Mucosa of gallbladder (tissue), 1 donor: ENCODE results near the gene KIF18A. TPM values are rescaled to one million over a fixed set of nuclear protein-coding genes. Genes with fewer than 3 reads are reported as not detected.
A peak's percentile ranks its signal among the peaks of the same experiment; 100 is the strongest.
"Not testable (repeated sequence)": the region's sequence is repeated elsewhere in the genome, so short reads cannot be mapped to it uniquely, and the experiment has no call there.

Experiments
- DNase-seq: peaks from one replicate; pipeline ENCODE4 v3.0.0-alpha.2; 2020; ENCODE audit warnings: low spot score
- total RNA-seq: library from RNA; stranded (reverse); gene quantifications from one replicate; pipeline ENCODE4 v1.2.1, GENCODE V29; 2021
- donor health status: DM: no; HTN: no; CAD: no.

Gene KIF18A
- total RNA-seq, result 1.0 TPM

DNA sequence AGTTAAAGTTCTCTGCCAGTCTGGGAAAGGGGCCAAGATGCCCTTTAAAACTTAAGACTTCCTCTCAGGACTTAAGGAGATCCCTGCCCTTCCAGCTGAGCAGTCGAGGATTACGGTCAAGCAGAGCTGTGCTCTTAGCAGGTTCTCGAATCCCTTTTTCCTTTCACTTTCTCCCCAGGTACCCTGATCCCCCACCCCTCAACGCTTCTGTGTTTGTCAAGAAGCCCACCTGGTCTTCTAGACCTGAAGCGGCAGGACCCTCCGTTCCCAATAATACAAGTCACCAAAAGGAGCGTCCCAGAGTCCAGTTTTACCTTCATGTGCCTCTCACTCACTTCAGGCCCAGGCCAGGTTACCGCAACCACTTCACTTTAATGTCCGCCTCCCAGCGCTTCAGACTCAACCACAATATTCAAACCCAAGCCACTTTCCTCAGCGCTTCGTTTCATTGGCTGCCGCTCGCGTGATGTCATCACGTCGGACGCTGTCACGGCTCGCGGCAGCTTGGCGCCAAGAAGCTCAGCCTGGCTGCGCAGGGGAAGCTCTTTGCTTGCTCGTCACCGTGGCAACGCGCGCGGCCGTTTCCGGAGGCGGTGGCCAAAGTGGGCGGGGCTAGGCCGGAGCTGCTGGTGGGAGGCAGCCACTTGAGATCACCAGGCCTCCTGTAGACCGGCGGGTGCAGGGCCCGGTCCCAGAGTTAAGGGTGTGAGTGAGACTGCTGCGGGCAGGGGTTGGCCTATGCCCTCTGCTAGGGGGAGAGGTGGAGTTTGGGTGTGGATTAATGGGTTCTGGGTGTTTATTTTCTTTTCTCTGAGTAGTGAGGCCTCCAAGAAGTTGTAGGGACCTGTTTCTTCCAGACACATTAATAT is at the start of gene KIF18A, which contains the start of gene METTL15:
TSS of gene KIF18A (minus strand) at position 407 of the 869 bp plus-strand sequence. CDS start 10,209 bp downstream, outside the sequence.
TSS of gene METTL15 (plus strand) at position 639 of the 869 bp plus-strand sequence. CDS start 4,947 bp downstream, outside the sequence.
- DNase-seq, result peak; percentile 99

GRCh38 chr11:28153586-28153985 is 45.6 kb upstream of the KIF18A start:
- no peak for DNase-seq

DNA sequence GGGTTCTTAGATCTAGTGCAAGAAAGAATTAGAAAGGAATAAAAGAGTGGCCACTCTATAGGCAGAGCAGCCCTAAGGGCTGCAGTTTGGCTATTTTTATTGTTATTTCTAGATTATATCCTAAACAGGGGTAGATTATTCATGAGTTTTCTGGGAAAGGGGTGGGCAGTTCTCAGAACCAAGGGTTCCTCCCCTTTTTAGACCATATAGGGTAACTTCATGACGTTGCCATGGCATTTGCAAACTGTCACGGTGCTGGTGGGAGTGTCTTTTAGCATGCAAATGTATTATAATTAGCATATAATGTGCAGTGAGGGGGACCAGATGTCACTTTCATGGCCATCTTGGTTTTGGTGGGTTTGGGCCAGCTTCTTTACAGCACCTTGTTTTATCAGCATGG is 44.8 kb upstream of the KIF18A start:
- DNase-seq, result no peak

- no peak for DNase-seq
Observed at GRCh38 chr11:28146123-28146751, 38.3 kb upstream of the KIF18A start.

- no peak for DNase-seq
Observed at GRCh38 chr11:28144808-28145207, 36.9 kb upstream of the KIF18A start.

- no peak for DNase-seq
Observed at GRCh38 chr11:28142724-28143123, 34.8 kb upstream of the KIF18A start.

DNA sequence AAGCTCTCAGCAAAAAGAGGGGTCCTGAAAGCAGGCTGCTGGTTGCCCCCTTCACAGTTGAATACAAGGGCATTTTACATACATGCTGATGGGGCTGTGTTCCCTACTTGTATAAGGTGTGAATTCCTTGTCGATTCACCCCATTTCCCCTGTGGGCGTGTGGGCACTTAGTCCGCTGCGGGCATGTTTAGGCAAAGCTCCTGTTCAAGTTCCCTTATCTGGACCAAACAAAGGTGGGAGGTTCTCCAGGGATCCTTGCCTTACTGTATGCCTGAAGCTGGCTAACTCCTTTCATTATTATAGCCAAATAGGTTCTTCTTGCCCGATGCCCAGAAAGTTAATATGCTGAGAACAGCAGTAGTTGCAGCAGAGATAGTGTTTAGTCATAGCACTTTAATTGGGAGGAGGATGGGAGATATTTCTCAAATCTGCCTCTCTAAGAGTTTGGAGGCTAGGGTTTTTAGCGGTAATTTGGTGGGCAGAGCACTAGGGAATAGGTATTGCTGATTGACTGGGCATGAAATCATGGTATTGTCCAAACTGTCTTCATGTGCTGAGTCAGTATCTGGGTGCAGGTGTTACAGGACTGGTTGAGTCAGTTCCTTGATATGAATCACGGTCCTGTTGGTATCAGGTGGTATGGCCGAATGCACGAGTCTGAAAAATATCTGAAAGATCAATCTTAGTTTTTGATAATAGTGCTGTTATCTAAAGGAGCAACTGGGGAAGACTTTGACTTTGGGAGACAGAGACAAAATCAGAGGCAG is 32.9 kb upstream of the KIF18A start:
- DNase-seq, result no peak

- no peak for DNase-seq
Observed at GRCh38 chr11:28139841-28140415, 32.0 kb upstream of the KIF18A start.

DNA sequence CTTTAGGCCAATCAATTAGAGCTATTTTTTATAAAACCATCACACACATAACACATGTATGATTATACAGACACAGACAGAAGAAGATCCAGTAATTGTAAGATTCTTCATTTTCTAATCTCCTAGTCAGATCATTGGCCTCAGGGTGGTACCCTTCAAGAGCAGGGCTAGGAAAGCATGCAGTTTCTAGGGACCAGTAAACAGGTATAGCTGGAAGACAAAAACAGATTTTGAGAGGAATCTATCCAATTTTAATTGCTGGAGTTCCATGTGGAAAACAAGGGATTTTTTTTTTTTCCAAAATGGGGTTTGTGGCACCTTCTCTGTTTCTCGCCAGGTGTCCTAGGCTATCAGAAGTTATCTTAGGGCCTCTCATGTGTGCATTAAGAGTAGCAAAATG is 29.9 kb upstream of the KIF18A start:
- DNase-seq, result no peak

DNA sequence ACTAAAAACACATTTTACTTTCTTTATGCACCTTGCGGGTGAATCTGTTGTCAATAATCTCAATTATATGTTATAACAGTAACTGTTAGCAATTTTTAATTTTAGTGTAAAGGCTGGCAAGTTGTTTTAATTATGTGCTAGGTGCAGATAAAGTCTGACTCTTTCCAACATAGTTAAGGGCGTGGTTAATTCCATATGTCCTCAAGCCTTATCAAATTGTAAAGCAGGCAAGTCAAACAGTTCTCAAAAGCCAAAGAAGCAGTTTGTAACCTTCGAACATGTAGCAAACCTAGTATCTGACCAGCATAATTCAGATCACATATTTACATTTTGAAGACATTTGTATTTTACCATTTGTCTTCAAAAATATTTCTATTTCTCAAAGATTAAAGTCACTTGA is 29.4 kb upstream of the KIF18A start:
- no peak for DNase-seq

- DNase-seq, result not testable (repeated sequence)
Observed at GRCh38 chr11:28136157-28136556, 28.2 kb upstream of the KIF18A start.

- DNase-seq, result no peak
Observed at GRCh38 chr11:28133146-28133545, 25.2 kb upstream of the KIF18A start.

DNA sequence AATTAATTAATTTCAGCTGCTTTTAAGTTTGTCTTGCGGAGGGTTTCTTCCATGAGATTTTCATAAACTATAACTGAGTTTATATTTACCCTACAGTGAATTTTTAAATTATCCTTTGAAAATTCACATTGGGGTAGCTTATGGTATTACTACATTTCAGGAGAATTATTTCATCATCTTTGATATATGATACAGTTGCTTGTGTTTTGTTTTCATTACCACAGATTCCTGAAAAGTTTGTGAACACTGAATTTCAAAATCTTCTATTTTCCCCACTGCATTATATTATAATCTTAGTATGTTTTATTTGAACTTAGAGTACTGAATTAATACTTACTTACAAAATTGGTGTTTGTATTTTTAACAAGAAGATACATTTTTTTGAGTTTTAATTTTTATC is 24.6 kb upstream of the KIF18A start:
- DNase-seq, result no peak

DNA sequence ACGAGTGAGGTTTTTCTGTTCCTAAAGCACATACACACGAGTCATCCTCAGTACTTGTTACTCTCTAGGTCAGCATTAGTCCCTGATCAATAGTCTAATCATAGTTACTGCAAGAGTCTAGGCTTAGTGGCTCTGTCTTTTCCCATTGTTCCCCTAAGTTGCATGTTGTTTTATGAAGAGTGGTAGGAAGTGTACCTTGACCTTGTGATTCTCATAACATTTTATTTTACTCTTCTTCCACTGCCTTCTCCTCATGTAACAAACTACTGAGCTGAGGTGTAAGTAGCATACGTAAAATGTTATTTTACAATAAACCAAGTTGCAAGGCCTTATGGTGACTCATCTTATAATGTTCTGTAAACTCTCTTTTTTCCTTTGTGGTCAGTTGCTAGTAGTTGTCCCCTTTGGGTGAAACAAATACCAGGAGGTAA is 15.2 kb upstream of the KIF18A start:
- DNase-seq, result no peak

DNA sequence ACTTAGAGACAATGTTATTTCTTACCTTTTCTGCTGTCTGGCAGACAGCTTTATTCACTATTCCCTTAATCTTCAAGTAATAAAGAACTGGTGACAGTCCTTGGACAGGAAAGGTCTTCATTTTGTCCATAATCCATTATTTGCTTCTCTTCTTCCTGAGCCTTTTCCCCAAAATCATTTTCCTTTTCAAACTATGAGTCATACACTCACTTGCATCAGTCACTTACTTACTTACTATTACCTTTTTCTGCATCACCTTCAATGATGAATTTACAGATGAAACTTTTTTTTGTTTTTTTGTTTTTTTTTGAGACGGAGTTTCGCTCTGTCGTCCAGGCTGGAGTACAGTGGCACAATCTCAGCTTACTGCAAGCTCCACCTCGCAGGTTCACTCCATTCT is 9.8 kb upstream of the KIF18A start:
- DNase-seq, result no peak

DNA sequence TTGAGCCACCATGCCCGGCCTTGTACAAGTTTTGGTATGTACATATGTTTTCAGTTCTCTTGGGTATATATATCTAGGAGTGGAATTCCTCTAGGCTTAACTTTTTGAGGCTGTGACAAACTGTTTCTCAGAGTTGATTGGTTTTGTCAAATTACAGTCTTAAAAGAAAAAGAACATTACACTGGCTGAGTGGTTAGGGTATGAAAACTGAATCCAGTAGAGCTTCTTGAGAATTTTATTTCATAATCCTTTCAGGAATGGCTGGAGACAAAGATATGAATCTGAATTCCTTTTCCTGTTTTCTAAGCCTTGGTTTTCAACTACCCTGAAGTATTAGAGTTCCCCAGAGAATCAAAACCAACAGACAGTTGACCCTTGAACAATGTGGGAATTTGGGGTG is 6.8 kb upstream of the KIF18A start:
- DNase-seq, result no peak

DNA sequence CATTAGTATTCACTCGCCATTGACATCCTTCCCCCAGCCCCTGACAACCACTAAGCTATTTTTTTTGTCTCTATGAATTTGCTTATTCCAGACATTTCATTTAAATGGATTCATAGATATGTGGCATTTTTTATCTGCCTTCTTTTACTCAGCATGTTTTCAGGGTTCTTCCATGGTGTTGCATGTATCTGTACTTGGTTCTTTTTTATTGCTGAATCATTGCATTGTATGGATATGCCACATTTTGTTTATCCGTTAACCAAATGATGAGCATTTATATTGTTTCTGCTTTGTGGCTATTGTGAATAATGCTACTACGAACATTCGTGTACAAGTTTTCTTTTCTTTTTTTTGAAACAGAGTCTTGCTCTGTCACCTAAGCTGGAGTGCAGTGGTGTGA is 6.2 kb upstream of the KIF18A start:
- no peak for DNase-seq

DNA sequence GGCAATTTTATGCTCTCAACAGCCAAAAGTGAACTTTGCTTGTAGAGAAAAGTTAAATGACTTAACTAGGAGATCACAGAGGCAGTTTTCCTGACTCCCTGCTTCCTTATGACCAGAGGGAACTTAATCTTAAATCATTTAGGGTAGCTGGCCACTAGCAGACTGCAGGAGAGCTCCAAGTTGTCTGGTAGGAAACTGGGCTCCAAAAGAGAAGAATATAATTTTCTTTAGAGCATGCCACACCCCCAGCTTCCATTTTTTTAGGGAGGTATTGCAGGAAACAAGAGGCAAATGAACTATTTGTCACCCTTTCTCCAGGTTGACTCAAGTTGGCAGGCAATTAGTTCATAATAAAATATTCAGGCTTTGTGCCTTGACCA is 2.9 kb upstream of the KIF18A start:
- no peak for DNase-seq

DNA sequence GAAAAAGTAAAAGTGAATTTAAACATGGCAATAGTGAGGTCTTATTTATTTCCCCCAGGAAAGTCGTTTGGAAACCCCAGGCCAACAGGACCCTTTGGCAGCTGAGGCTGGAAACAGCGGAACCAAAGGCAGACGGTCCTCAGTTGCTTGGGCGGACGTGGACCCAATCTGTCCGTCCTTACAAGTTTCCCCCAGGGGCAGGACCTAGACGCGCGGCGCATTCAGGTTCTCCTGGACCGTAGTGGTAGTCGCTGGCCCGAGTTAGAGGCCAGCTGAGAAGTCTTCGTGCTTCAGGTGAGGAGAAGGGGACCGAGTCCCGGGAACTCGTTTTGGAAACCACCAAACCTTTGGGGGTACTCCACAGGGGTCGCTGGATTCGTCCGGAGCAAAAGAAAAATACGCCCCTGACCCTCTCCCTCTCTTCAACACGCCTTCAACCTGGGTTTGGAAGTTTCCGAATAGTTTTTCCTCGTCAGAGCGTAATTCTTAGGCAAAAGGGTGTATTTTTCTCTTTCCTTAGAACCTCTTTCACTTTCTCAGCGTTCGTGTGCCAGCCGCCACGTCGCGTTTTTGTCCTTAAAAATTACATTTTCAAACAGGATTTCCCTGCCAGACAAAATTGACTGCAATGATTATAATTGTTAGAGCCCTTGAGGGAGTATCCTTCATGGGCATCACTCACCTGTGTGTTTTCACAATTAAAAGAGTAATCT is 2.3 kb upstream of the KIF18A start:
- DNase-seq, result peak; percentile 69

DNA sequence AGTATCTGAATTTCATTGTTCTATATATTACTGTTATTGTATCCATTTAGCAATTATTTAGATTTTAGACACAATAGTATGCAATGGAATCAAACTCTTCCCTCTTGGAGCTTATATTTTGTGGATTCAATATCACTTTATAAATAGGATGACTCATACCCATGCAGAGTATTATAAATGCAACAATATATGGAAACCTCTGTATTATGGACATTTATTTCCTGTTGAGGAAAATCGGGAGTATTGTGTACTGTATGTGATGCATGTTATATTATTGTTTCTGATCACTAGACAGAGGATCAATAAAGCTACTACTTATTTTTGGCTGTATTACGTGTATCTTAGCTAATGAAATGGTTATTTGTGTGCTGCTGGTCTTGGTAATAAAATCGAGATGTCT is 1.0 kb upstream of the KIF18A start:
- no peak for DNase-seq

DNA sequence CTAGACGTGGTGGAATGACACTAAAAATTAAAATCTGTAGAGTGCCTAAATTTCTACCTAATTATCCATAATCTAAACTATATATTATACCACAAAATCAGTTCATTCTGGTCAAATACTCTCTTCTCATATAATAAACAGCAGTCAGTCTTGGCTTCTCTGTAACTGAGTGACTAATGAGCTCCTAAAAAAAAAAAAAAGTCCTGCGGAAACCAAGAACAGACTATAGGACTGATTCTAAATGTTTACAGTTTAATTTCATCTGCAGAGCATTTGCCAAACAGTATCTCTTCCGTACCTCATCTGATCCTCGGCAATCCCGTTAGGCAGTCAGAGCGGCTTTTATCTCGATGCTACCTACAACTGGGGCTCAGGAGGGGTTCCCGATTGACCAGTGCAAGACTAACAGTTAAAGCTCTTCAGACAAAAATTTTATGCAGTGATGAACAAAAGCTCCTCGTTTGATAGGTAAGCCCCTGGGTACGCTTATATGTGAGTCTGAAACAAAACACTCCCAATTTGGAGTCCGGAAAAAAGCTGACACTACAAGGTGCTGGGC is 686 bp downstream of the KIF18A start:
- no peak for DNase-seq
